ENCODE data around the gene PPP4C.

The PPP4C gene

DNA sequence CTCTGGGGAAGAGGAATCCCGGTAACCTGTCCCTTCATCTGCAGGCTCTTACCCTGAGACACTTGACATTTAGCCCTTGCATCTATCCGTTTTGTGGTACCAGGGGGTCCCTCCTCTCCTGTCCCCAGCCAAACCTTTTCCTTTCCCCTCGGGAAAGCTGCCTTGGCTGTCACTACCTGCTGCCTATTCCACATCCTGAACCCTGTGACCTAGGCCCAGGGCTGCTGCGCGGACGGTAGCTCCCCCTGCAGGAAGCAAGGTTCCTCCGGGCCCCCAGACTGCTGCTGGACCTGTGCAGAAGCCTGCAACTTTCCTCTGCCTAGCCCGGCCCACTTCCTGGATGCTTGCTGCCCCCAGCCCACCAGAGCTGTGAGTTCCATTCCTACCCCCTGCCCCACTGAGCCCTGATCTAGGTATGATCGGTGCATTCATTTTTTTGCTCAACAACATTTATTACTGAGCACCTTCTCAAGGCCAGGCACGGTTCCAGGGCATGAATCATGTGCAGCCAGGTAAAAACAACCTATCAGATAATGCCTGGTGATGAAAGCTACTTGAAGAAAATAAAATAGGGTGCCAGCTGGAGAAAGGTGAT, 20.7 kb upstream of the PPP4C start:
- no peak for DNase-seq (ENCODE audit: low read depth)

DNA sequence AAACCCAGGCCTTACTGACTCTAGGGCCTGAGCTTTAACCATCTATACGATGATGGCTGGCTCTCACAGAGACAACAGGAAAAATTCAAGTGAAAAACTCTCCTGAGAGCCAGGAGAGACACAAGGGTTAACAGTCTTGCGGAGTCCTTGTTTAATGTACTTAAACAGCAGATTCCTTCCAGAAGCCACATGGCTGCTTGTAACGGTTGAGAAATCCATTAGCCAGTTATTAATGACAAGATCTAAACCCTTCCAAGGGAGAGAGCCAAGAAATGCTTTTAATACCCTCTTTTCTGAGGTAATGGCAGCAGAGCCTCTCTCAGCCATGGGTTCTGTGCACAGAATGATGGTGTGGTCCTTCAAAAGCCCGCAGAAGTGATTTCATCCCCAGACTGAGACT, 15.4 kb upstream of the PPP4C start:
- DNase-seq (ENCODE audit: low read depth), result no peak

DNA sequence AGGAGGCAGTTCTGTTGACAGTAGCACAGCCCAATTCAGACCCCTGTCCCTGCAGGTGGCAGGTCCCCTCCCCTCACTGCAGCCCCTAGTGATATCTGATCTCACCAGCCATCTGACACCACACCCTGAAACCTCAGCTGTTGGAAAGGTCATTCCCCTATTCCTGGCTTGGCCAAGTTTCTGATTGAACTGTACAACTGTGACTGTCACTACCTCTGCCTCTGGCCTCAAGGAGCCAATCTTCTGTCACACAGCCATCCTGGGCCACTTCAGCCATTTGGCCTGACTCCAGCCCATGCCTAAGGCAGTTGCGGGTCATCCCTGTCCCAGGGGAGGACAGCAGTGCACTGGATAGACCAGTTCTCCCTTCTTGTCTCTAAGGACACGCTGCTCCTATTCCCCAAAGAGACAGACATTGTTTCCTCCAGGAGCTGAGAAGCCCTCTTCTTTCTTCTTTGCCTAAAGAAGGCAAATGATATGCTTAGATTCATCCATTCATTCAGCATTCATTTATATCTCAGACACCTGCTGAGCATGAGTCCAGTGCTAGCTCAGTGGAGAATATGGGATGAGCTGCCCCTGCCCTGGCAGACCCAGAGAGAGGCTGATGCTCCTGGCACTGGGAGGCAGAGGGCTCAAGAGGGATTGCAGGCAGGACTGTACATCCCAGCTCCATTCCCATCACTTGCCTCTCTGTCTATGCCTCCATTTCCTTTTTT, 14.8 kb upstream of the PPP4C start:
- no peak for DNase-seq (ENCODE audit: low read depth)

DNA sequence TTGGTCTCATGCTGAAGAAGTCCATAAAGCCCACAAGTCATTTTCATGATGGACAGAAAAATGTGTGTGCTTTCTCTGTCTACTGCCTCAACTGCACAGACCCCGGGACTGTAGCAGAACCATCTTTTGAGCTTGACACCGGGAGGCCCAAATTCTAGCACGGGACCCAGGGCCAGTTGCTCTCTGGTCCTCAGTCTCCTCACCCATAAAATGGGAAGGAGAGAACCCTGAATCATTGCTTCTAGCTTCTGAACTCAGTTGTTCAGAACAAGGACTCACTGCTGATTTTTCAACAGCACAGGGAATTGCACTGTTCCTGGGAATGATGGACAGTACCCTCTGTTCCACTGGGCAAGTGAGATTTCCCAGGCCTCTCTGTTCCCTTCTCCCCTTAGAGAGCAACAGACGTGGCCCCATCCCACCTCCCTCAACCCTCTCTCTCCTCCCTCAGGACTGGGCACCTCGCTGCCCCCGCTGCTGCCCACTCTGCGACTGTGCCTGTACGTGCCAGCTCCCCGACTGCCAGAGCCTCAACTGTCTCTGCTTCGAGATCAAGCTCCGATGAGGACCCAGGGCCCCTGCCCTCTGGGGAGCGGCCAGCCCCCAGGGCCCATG, 12.4 kb upstream of the PPP4C start:
- DNase-seq (ENCODE audit: low read depth), result no peak

DNA sequence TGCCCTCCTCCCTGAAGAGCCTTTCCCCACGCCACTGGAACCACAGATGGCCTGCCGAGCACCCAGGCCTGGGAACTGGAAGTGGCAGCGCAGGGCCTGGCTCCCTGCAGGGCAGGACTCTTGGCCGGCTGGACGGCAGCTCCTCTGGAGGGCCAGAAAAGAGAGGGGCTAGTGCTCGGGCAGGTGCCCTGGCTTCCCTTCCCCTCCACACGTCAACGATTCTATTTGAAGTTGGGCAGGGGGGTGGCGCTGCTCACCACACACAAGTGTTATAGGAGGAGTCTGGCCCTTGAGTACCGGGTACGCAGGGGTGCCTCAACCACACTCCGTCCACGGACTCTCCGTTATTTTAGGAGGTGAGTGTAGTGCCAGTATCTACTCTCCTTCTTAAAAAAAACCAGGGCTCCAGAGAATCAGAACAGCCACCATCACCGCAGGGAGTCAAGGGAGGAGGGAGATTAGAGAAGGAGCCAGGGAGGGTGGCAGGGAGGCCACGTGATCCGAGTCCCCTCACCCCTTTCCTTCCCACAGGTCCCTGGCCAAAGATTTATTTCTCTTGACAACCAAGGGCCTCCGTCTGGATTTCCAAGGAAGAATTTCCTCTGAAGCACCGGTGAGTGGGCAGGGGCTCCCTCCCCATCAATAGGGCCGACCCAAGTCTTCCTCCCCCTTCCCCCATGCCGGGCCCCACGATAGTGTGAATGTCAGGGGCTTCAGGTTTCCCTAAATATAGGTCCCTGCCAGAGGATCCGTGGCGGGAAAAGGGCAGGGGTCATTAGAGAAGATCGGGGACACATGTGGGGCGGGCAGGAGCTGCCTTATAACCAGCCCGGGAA, 11.7 kb upstream of the PPP4C start:
- DNase-seq (ENCODE audit: low read depth), result peak; percentile 50

DNA sequence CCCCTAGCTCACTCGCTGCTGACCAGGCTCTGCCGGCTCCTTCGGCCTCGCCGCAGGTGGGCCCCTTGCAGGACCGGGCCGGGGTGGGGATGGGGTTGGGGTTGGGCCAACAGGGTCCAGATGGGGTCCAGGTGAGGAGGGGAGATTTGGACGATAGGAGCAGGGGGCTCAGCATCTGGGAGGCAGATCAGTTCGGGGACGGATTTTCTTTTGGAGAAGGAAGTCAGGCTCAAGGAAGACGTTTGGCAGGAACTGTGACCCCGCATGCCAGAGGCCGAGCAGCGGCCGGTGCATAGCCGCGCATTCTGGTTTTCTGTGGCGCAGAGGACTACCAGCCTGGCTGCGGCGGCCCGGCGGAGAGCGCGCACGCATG, 11.1 kb upstream of the PPP4C start:
- DNase-seq (ENCODE audit: low read depth), result no peak

DNA sequence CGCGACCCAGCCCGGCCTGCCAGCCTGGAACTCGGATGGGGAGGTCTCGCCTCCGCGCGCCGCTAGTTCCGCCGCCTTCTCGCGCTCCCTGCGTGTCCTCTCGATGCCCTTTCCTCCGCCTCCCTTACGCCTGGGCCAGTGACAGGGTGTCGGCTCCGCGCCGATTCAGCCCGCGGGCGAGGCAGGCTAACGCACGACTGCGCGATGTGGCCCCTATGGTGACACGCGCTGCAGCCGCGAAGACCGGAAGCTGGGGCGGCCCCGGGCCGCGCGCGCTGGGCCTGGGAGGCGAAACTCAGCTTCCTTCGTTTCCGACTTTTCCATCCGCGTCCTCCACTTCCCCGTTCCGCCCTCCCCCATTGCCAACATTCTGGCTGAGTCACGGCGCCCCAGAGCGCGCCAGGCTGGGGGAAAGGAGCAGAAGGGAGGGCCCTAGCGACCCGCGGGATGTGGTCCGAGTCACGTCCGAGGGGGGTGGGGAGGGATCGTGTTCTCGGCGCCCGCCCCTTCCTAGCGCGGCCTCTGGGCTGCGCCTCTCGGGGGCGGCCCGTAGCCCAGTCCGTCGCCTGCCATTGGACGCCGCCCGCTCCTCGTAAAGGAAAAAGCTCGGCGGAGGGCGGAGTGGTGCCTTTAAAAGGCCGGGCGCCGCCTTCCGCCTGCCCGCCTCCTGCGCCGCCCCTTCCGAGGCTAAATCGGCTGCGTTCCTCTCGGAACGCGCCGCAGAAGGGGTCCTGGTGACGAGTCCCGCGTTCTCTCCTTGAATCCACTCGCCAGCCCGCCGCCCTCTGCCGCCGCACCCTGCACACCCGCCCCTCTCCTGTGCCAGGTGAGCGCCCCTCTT, 10.5 kb upstream of the PPP4C start, which contains the start of gene ALDOA:
TSS of gene ALDOA (plus strand) at position 659 of the 841 bp plus-strand sequence. CDS start 1,138 bp downstream, outside the sequence.
- peak; percentile 91 for DNase-seq (ENCODE audit: low read depth)

DNA sequence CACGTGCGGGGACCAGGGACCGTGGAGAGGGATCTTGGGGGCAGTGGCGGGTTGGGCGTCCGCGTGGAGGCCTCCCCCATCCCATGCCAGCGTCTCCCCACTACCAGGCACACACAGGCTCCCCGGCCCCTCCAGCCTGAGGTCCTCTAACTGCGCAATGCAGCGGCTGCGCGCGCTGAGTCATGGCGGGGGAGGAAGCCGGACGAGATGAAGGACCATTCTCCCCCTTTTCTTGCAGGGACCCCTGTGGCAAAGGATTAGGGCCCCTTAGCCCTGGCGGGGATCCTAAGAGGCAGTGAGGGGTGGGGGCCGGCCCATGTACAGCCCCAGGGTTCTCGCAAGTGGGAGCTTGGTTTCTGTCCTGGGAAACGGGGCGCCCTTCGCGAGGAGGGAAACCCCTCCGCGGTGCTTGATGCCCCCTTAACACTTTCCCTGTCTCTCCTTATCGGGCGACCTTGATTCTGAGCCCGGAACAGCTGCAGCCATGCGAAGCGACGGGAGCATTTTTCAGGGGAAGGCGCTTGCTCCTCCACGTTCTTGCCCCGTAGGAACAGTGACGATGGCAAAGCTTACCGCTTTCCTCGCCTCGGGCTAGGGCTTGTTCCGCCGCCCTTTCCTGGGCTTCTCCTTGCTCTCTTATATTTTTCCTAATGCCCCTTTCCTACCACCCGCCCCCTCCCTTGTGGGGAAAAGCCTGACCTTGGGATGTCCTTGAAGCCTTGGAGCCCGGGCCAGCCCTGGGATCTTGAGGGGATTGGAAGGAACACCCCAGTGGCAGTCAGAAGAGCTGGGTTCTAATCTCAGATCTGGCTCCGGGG, 9.6 kb upstream of the PPP4C start:
- DNase-seq (ENCODE audit: low read depth), result no peak

DNA sequence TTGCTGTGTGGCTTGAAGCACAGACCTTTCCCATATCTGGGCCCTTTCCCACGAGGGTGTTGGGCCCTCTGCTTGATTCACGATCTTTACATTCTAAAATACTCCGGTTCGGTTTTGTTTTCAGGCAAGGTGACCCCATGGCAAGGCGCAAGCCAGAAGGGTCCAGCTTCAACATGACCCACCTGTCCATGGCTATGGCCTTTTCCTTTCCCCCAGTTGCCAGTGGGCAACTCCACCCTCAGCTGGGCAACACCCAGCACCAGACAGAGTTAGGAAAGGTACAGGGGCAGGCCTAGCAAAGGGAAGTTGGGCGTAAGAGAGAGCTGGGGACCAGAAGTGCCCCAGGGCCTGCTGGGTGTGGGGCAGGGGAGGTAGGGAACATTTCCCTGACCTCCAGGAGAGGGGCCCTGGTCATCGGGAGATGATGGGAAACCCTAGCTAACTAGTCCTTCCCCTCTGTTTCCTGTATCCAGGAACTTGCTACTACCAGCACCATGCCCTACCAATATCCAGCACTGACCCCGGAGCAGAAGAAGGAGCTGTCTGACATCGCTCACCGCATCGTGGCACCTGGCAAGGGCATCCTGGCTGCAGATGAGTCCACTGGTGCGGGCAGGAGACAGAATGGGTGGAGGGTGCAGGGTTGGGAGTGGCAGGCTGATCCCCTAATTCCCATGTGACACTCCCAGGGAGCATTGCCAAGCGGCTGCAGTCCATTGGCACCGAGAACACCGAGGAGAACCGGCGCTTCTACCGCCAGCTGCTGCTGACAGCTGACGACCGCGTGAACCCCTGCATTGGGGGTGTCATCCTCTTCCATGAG, 8.8 kb upstream of the PPP4C start:
- DNase-seq (ENCODE audit: low read depth), result no peak

DNA sequence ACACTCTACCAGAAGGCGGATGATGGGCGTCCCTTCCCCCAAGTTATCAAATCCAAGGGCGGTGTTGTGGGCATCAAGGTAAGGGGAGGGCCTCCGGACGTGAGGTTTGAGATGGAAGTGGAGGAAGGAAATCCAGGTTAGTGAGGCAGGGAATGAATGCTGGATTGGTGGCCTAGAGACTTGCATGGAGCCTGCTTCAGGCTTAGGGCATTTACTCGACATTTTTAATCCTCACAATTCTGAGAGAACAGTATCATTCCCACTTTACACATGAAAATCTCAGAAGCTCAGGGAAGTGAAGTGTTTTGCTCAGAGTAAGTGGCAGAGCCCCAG, 8.2 kb upstream of the PPP4C start:
- no peak for DNase-seq (ENCODE audit: low read depth)

DNA sequence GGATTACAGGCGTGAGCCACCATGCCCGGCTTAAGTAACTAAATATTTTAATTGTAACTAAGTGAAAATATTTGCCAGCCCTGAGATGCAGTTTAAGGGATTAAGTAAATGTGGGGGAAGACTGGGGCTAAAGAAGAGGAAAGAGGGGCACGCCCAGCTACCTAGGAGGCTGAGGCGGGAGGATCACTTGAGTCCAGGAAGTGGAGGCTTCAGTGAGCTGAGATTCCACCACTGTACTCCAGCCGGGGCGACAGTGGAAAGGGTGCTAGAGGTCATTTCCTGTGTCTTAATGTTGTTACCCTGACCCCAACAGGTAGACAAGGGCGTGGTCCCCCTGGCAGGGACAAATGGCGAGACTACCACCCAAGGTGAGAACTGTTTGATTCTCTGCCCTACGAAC, 7.5 kb upstream of the PPP4C start:
- no peak for DNase-seq (ENCODE audit: low read depth)

DNA sequence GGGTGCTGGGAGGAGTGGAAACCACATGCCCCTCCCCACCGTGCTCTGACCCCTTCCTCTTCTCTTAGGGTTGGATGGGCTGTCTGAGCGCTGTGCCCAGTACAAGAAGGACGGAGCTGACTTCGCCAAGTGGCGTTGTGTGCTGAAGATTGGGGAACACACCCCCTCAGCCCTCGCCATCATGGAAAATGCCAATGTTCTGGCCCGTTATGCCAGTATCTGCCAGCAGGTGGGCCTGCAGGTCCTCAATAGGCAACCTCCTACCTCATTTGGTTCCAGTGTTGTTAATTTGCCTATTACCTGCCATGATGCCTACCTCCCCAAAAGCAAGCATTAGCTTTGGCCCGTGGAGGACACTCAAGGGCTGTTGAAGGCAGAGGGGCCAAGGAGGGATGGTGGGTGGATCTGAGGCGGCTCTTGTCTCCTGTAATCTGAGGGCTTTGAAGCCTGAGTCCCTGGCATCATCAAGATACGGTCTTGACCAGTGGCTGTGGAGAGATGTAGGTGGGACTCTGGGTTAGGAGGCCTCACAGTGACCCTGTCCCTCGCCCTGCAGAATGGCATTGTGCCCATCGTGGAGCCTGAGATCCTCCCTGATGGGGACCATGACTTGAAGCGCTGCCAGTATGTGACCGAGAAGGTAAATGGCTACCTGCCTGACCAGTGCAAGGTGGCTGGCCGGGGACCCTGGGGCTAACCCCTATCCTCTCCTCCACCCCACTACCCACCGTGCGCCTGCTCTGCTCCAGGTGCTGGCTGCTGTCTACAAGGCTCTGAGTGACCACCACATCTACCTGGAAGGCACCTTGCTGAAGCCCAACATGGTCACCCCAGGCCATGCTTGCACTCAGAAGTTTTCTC, 6.8 kb upstream of the PPP4C start:
- peak; percentile 38 for DNase-seq (ENCODE audit: low read depth)

DNA sequence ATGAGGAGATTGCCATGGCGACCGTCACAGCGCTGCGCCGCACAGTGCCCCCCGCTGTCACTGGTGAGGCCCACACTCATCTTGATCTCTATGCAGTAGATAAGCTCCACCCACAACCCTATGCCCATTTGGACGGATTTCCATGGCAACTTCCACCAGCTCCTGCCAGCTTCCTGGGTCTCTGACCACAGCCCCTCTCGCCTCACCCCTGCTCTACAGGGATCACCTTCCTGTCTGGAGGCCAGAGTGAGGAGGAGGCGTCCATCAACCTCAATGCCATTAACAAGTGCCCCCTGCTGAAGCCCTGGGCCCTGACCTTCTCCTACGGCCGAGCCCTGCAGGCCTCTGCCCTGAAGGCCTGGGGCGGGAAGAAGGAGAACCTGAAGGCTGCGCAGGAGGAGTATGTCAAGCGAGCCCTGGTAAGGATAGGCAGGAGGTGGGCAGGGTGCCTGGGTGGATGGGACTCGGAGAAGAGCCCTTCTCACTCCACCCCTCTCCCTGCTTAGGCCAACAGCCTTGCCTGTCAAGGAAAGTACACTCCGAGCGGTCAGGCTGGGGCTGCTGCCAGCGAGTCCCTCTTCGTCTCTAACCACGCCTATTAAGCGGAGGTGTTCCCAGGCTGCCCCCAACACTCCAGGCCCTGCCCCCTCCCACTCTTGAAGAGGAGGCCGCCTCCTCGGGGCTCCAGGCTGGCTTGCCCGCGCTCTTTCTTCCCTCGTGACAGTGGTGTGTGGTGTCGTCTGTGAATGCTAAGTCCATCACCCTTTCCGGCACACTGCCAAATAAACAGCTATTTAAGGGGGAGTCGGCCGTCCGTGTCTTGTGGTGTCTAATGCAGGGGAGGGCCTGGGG, 6.0 kb upstream of the PPP4C start:
- no peak for DNase-seq (ENCODE audit: low read depth)

DNA sequence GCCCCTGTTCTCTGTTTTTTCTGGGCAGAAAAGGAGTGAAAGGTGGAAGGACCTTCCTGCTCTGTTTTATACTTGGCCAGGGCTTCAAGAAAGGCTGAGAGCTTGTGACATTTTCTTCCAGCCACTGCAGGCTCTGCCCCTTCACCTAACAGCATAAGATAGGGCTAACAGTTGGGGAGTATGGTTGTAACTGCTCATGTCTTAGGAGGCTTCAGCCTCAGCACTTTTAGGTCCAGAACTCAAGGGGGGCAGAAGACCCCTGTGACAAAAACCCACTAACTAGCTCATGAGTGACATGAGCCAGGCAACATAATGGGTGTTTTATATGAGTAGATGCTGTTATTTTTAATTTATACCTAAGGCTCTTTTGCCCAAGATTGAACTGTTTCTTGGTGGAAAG, 5.3 kb upstream of the PPP4C start:
- DNase-seq (ENCODE audit: low read depth), result no peak

DNA sequence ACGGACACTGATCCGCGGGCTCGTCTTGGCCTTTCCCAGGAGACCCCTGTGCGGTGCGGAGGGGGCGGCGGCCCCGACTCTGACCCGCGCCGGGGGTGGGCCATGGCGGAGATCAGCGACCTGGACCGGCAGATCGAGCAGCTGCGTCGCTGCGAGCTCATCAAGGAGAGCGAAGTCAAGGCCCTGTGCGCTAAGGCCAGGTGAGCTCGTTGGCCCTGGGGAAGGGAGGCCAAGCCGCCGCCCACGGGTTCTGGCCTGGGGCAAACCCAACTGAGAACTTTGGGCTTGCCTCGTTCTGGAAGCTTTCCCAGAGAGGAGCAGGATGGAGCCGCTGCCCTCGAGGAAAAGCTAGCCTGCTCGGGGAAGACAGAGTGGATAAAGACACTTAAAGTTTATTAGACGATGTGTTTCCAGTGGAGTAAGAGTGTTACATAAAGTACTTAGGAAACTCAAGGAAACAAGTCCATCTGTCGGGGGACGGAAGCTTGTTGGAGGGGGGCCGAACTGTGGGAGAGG, 540 bp downstream of the PPP4C start:
- no peak for DNase-seq (ENCODE audit: low read depth)

DNA sequence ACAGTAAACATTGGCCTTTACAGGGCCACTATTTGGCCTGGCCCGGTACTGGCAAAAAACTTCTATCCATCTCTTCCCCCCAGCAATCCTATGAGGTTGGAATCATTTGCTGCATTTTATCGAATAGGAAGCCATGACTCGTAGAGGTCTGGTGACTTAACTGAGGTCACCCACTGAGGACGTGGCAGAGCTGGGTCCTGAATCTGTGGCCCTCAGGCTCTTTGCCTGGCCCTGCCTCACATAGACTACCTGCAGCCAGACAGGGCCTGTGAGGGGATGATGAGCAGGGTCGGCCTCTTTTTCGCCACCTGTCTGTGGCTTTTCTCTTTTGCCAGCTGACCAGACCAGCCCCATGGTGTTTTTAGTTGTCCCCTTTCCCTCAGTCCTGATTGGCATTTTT, 1.9 kb downstream of the PPP4C start:
- no peak for DNase-seq (ENCODE audit: low read depth)

DNA sequence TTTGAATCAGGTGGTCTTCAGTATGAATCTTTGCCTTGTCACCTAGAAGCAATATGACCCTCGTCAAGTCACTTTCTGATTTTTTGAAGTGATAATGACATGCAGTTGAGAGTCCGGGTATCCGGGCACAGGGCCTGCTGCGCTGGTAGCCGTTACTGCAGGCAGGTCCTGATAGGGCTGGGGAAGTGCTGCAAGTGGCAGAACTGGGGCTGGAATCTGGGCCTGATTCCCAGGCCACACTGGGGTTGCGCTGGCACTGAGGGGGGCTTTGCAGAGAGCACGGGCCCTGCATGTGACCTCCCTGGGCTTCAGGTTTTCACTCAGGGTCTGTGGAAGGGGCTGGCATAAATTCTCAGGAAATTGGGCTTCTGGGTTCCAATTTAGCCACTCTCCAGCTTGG, 3.0 kb downstream of the PPP4C start:
- no peak for DNase-seq (ENCODE audit: low read depth)

DNA sequence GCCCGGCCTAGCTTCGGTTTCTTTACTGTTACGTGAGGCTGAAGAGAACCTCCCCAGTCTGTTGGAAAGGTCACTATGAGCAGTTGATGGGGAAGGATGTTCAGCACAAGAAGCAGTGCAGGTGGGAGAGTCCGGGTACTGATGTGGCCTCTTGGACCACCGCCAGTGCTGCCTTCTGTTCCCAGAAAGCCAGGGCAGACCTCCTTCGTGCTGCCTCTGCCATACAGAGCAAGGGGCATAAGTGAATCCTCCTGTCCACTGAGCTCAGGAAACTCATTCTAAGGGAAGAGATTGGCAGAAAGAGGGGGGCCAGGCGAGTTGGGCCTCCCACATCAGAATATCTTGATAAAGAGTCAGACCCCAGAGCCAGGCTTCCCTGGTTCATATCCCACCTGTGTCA, 3.7 kb downstream of the PPP4C start:
- DNase-seq (ENCODE audit: low read depth), result no peak

Measured in stimulated activated CD8-positive, alpha-beta memory T cell treated with anti-CD3 and anti-CD28 coated beads, Interleukin-12 subunit alpha, Interleukin-12 subunit beta, amount 100 ng/mL, for 1 hour (primary cell).